WTC11 (cell line): Measurements from ENCODE around the gene YKT6.

Experiments used
- ZNF232 ChIP-seq: sonication (generic); formaldehyde crosslinking; IDR thresholded peaks from 2 replicates; pipeline ENCODE4 v1.8.0; 2022; ENCODE audit warnings: mild to moderate bottlenecking, missing genetic modification reagents
- TF ChIP-seq, protein P1 (sequence below): fragments of 200-600 bp; IDR thresholded peaks from 2 replicates; pipeline ENCODE4 v1.8.0; 2022; ENCODE audit warnings: antibody characterized with exemption

DNA sequence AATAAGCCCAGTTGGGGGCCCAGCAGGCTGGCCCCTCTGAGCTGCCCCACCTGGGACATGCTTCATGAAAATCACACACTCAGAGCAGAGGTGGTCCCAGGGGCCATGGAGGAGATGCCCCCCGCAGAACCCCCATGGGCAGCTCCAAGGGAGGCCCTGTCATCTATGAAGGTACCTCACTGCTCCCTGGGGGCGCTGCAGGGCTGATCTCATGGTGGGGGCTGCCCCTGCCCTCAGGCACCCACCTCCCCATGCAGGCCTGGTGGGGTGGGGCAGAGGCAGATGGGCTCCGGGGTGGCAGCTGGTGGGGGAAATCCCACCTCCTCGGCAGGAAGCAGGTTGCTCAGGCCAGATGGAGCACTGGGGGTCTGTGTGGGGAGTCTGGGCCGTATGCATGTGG, 60.5 kb downstream of the YKT6 start:
- TF ChIP-seq ZNF232 (CRISPR knock-in tag) = no peak
- TF ChIP-seq, protein P1, sequence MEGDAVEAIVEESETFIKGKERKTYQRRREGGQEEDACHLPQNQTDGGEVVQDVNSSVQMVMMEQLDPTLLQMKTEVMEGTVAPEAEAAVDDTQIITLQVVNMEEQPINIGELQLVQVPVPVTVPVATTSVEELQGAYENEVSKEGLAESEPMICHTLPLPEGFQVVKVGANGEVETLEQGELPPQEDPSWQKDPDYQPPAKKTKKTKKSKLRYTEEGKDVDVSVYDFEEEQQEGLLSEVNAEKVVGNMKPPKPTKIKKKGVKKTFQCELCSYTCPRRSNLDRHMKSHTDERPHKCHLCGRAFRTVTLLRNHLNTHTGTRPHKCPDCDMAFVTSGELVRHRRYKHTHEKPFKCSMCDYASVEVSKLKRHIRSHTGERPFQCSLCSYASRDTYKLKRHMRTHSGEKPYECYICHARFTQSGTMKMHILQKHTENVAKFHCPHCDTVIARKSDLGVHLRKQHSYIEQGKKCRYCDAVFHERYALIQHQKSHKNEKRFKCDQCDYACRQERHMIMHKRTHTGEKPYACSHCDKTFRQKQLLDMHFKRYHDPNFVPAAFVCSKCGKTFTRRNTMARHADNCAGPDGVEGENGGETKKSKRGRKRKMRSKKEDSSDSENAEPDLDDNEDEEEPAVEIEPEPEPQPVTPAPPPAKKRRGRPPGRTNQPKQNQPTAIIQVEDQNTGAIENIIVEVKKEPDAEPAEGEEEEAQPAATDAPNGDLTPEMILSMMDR = no peak
